Measurements from ENCODE around the gene TSPEAR.

Gene TSPEAR

GRCh38 chr21:44722731-44723130 lies 11.4 kb upstream of the TSPEAR start:
- no peak for DNase-seq (ENCODE audit: low read depth)
- no peak overlapping the region for H3K4me3 ChIP-seq (ENCODE audit: low read length)
- no peak for TF ChIP-seq CTCF (IDR thresholded peaks at IDR 0.05; ENCODE audit: insufficient read depth, low read depth, low read length, missing control alignments)

GRCh38 chr21:44720170-44720569 lies 8.8 kb upstream of the TSPEAR start:
- no peak for TF ChIP-seq CTCF (IDR thresholded peaks at IDR 0.05; ENCODE audit: insufficient read depth, low read depth, low read length, missing control alignments)
- H3K4me3 ChIP-seq (ENCODE audit: low read length): no peak overlapping the region
- DNase-seq (ENCODE audit: low read depth): no peak

GRCh38 chr21:44718571-44718970 lies 7.2 kb upstream of the TSPEAR start:
- no peak overlapping the region for H3K4me3 ChIP-seq (ENCODE audit: low read length)
- TF ChIP-seq CTCF (IDR thresholded peaks at IDR 0.05; ENCODE audit: insufficient read depth, low read depth, low read length, missing control alignments): no peak
- DNase-seq (ENCODE audit: low read depth): no peak

- no peak for TF ChIP-seq CTCF (IDR thresholded peaks at IDR 0.05; ENCODE audit: insufficient read depth, low read depth, low read length, missing control alignments)
- DNase-seq (ENCODE audit: low read depth): no peak
- H3K4me3 ChIP-seq (ENCODE audit: low read length): no peak overlapping the region
These were observed 6.7 kb upstream of the TSPEAR start for GRCh38 chr21:44718093-44718492.

GRCh38 chr21:44716984-44717383 lies 5.6 kb upstream of the TSPEAR start:
- no peak for TF ChIP-seq CTCF (IDR thresholded peaks at IDR 0.05; ENCODE audit: insufficient read depth, low read depth, low read length, missing control alignments)
- no peak overlapping the region for H3K4me3 ChIP-seq (ENCODE audit: low read length)
- DNase-seq (ENCODE audit: low read depth): no peak

- no peak overlapping the region for H3K4me3 ChIP-seq (ENCODE audit: low read length)
- no peak for DNase-seq (ENCODE audit: low read depth)
- TF ChIP-seq CTCF (IDR thresholded peaks at IDR 0.05; ENCODE audit: insufficient read depth, low read depth, low read length, missing control alignments): no peak
These were observed 3.5 kb upstream of the TSPEAR start for GRCh38 chr21:44714905-44715304.

GRCh38 chr21:44713846-44714245 lies 2.5 kb upstream of the TSPEAR start:
- no peak for DNase-seq (ENCODE audit: low read depth)
- H3K4me3 ChIP-seq (ENCODE audit: low read length): no peak overlapping the region

More at GRCh38 chr21:44713846-44714245, 2.5 kb upstream of the TSPEAR start:
- TF ChIP-seq CTCF (IDR thresholded peaks at IDR 0.05; ENCODE audit: insufficient read depth, low read depth, low read length, missing control alignments): no peak
